GM18511 (cell line): ENCODE data around the gene C1QB.
"Not testable (repeated sequence)": the region's sequence is repeated elsewhere in the genome, so short reads cannot be mapped to it uniquely, and the experiment has no call there.

Source experiments
- ATAC-seq: cut with Tn5 transposase; IDR thresholded peaks from one replicate; pipeline ENCODE4 v1.9.1; 2021; ENCODE audit warnings: mild to moderate bottlenecking, moderate library complexity; ENCODE audit not compliant: unreplicated experiment

The C1QB gene

GRCh38 chr1:22691031-22691753 is 38.2 kb downstream of the C1QB start:
- no peak for ATAC-seq

- no peak for ATAC-seq
Measured at GRCh38 chr1:22694172-22694571, 41.1 kb downstream of the C1QB start.

GRCh38 chr1:22696610-22697009 is 43.6 kb downstream of the C1QB start:
- no peak for ATAC-seq

GRCh38 chr1:22697980-22698379 is 44.9 kb downstream of the C1QB start:
- no peak for ATAC-seq

- ATAC-seq, result no peak
Measured at GRCh38 chr1:22699681-22700520, 46.9 kb downstream of the C1QB start.

GRCh38 chr1:22702296-22703085 is 49.5 kb downstream of the C1QB start:
- ATAC-seq, result no peak

GRCh38 chr1:22704440-22705067 is 51.5 kb downstream of the C1QB start:
- no peak for ATAC-seq

- ATAC-seq, result no peak
Measured at GRCh38 chr1:22705586-22705985, 52.5 kb downstream of the C1QB start.

GRCh38 chr1:22706100-22706499 is 53.1 kb downstream of the C1QB start:
- not testable (repeated sequence) for ATAC-seq

- ATAC-seq, result no peak
Measured at GRCh38 chr1:22708777-22709176, 55.7 kb downstream of the C1QB start.

- ATAC-seq, result no peak
Measured at GRCh38 chr1:22709227-22709626, 56.2 kb downstream of the C1QB start.

- no peak for ATAC-seq
Measured at GRCh38 chr1:22709891-22710700, 57.1 kb downstream of the C1QB start.

GRCh38 chr1:22710701-22711049 is 57.6 kb downstream of the C1QB start, which contains the start of gene EPHB2:
Gene EPHB2, plus strand, starts transcription at chr1:22710839. Its CDS starts 144 bp downstream, at chr1:22710983.
- ATAC-seq, result no peak

- no peak for ATAC-seq
Measured at GRCh38 chr1:22711071-22711470, 58.0 kb downstream of the C1QB start.
